Measurements from ENCODE around the gene ZNF423.

Gene ZNF423

DNA sequence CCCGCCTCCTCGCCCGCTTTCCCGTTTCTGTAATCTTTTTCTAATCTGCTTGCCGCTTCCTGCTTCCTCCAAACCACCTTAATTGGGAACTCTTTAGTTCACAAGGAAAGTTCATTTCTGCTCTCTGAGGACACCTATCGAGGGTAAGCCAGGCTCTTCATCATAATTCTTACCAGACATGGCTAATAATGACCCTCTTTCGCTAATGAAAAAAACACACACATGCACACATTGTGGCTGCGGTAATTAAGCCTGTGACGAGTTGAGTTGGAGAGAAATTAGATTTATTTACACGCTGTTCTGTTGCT lies 100.6 kb downstream of the ZNF423 start:
- TF ChIP-seq EZH2 (IDR thresholded peaks at IDR 0.05; ENCODE audit: borderline replicate concordance, low read length), result no peak
- TF ChIP-seq, protein P1, sequence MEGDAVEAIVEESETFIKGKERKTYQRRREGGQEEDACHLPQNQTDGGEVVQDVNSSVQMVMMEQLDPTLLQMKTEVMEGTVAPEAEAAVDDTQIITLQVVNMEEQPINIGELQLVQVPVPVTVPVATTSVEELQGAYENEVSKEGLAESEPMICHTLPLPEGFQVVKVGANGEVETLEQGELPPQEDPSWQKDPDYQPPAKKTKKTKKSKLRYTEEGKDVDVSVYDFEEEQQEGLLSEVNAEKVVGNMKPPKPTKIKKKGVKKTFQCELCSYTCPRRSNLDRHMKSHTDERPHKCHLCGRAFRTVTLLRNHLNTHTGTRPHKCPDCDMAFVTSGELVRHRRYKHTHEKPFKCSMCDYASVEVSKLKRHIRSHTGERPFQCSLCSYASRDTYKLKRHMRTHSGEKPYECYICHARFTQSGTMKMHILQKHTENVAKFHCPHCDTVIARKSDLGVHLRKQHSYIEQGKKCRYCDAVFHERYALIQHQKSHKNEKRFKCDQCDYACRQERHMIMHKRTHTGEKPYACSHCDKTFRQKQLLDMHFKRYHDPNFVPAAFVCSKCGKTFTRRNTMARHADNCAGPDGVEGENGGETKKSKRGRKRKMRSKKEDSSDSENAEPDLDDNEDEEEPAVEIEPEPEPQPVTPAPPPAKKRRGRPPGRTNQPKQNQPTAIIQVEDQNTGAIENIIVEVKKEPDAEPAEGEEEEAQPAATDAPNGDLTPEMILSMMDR (IDR thresholded peaks at IDR 0.05; ENCODE audit: low read length), result no peak
- Histone ChIP-seq H3K4me3 (ENCODE audit: low read depth, low read length, poor library complexity, severe bottlenecking) (no peak overlapping the region), H3K27me3 (ENCODE audit: insufficient read depth, low read length) (no peaks in the 10 kb centered on the region), H3K9me2 (ENCODE audit: low read depth, low read length) (no peaks in the 10 kb centered on the region), H3F3A (ENCODE audit: insufficient read depth, low read length) (no peaks in the 10 kb centered on the region), H4K20me1 (ENCODE audit: insufficient read depth, low read length) (no peaks in the 10 kb centered on the region), H3K79me2 (ENCODE audit: insufficient read depth, low read length) (no peaks in the 10 kb centered on the region), H3K9ac (ENCODE audit: low read length) (no peak overlapping the region), H3K4me1 (ENCODE audit: insufficient read depth, low read length, severe bottlenecking) (no peaks in the 10 kb centered on the region), H3K36me3 (ENCODE audit: insufficient read depth, low read length) (no peaks in the 10 kb centered on the region), H2AFZ (ENCODE audit: low read length) (no peak overlapping the region), H3K4me2 (ENCODE audit: low read length) (no peak overlapping the region), H3K9me3 (ENCODE audit: low read length) (no peaks in the 10 kb centered on the region), H3K27ac (ENCODE audit: low read depth, low read length, poor library complexity, severe bottlenecking) (no peak overlapping the region)

- H3K4me3 ChIP-seq (ENCODE audit: low read depth, low read length, poor library complexity, severe bottlenecking), result no peak overlapping the region
These were observed 101.2 kb downstream of the ZNF423 start for GRCh38 chr16:49754495-49755312.

GRCh38 chr16:49750341-49751000 lies 105.4 kb downstream of the ZNF423 start:
- TF ChIP-seq, protein P1 (IDR thresholded peaks at IDR 0.05; ENCODE audit: low read length), result no peak
- TF ChIP-seq EZH2 (IDR thresholded peaks at IDR 0.05; ENCODE audit: borderline replicate concordance, low read length), result no peak
- H3K4me2 ChIP-seq (ENCODE audit: low read length), result no peak overlapping the region

More at GRCh38 chr16:49754495-49755312, 101.2 kb downstream of the ZNF423 start:
- Histone ChIP-seq H4K20me1 (ENCODE audit: insufficient read depth, low read length) (no peaks in the 10 kb centered on the region), H3K27me3 (ENCODE audit: insufficient read depth, low read length) (no peaks in the 10 kb centered on the region), H3K27ac (ENCODE audit: low read depth, low read length, poor library complexity, severe bottlenecking) (no peak overlapping the region), H3K4me2 (ENCODE audit: low read length) (no peak overlapping the region), H3K4me1 (ENCODE audit: insufficient read depth, low read length, severe bottlenecking) (no peaks in the 10 kb centered on the region), H3K9ac (ENCODE audit: low read length) (no peak overlapping the region), H3F3A (ENCODE audit: insufficient read depth, low read length) (no peaks in the 10 kb centered on the region), H2AFZ (ENCODE audit: low read length) (no peak overlapping the region), H3K9me3 (ENCODE audit: low read length) (no peaks in the 10 kb centered on the region), H3K36me3 (ENCODE audit: insufficient read depth, low read length) (no peaks in the 10 kb centered on the region), H3K9me2 (ENCODE audit: low read depth, low read length) (no peaks in the 10 kb centered on the region), H3K79me2 (ENCODE audit: insufficient read depth, low read length) (no peaks in the 10 kb centered on the region)
- no peak for TF ChIP-seq EZH2 (IDR thresholded peaks at IDR 0.05; ENCODE audit: borderline replicate concordance, low read length)
- TF ChIP-seq, protein P1 (IDR thresholded peaks at IDR 0.05; ENCODE audit: low read length), result no peak

More at GRCh38 chr16:49750341-49751000, 105.4 kb downstream of the ZNF423 start:
- H3F3A ChIP-seq (ENCODE audit: insufficient read depth, low read length), result no peaks in the 10 kb centered on the region
- no peaks in the 10 kb centered on the region for H3K4me1 ChIP-seq (ENCODE audit: insufficient read depth, low read length, severe bottlenecking)
- no peaks in the 10 kb centered on the region for H3K9me2 ChIP-seq (ENCODE audit: low read depth, low read length)
- no peak overlapping the region for H3K4me3 ChIP-seq (ENCODE audit: low read depth, low read length, poor library complexity, severe bottlenecking)
- H3K27me3 ChIP-seq (ENCODE audit: insufficient read depth, low read length), result no peaks in the 10 kb centered on the region
- no peaks in the 10 kb centered on the region for H3K9me3 ChIP-seq (ENCODE audit: low read length)
- H3K36me3 ChIP-seq (ENCODE audit: insufficient read depth, low read length), result no peaks in the 10 kb centered on the region
- no peaks in the 10 kb centered on the region for H3K79me2 ChIP-seq (ENCODE audit: insufficient read depth, low read length)
- no peaks in the 10 kb centered on the region for H4K20me1 ChIP-seq (ENCODE audit: insufficient read depth, low read length)
- no peak overlapping the region for H3K27ac ChIP-seq (ENCODE audit: low read depth, low read length, poor library complexity, severe bottlenecking)
- H3K9ac ChIP-seq (ENCODE audit: low read length), result no peak overlapping the region
- no peak overlapping the region for H2AFZ ChIP-seq (ENCODE audit: low read length)
